IMR-90 (cell line): ENCODE measurements around the gene TOMM34. TPM values are rescaled to one million over a fixed set of nuclear protein-coding genes. Genes with fewer than 3 reads are reported as not detected.

Experiments
- ATAC-seq: fragments of 200-7000 bp; cut with Tn5 transposase; 2 replicates; pipeline ENCODE4 v1.9.1; 2020; ENCODE audit warnings: low read depth, mild to moderate bottlenecking, moderate library complexity
- BruUV-seq: library from RNA; stranded (reverse); fragments of 400-500 nt; replicated peaks from 2 replicates; lab custom pipeline; 2021; lab: Mats Ljungman, UMichigan
- CTCF ChIA-PET: fragments of 300-600 bp; formaldehyde crosslinking; extraction: SDS; loops from one replicate; lab custom pipeline; 2021; ENCODE audit warnings: antibody characterized with exemption; lab: Yijun Ruan, JAX
- POLR2A ChIA-PET: fragments of 300-600 bp; sonication (Branson Sonifier 250); formaldehyde crosslinking; loops from one replicate; lab custom pipeline; 2022; ENCODE audit warnings: antibody characterized with exemption; ENCODE audit not compliant: unreplicated experiment; lab: Charles Lee
- DNase-seq: peaks from one replicate; pipeline ENCODE4 v3.0.0; 2013
- H2AFZ ChIP-seq: replicated peaks from 2 replicates; pipeline ENCODE3; 2013; ENCODE audit warnings: low read length, mild to moderate bottlenecking; ENCODE audit not compliant: poor library complexity
- H2AK5ac ChIP-seq: 2 replicates; pipeline ENCODE4 v1.6.1; 2013; ENCODE audit warnings: low read depth, low read length, inconsistent platforms
- H2AK9ac ChIP-seq: replicated peaks from 2 replicates; pipeline ENCODE3; 2013; ENCODE audit warnings: mild to moderate bottlenecking, low read depth, low read length, moderate library complexity; ENCODE audit not compliant: poor library complexity
- H2BK120ac ChIP-seq: 2 replicates; pipeline ENCODE4 v1.6.1; 2013; ENCODE audit warnings: low read depth, low read length, inconsistent platforms
- H2BK15ac ChIP-seq: 3 replicates; pipeline ENCODE4 v1.6.1; 2013; ENCODE audit warnings: low read depth, low read length, inconsistent platforms
- H2BK20ac ChIP-seq: 2 replicates; pipeline ENCODE4 v1.6.1; 2013; ENCODE audit warnings: low read depth, mild to moderate bottlenecking, inconsistent platforms, low read length, moderate library complexity
- H2BK5ac ChIP-seq: 2 replicates; pipeline ENCODE4 v1.6.1; 2013; ENCODE audit warnings: mild to moderate bottlenecking, low read depth, low read length, inconsistent platforms; ENCODE audit not compliant: poor library complexity, severe bottlenecking
- H3K14ac ChIP-seq: replicated peaks from 2 replicates; pipeline ENCODE4 v1.6.1; 2013; ENCODE audit warnings: low read depth, low read length, inconsistent platforms
- H3K18ac ChIP-seq: 2 replicates; pipeline ENCODE4 v1.6.1; 2013; ENCODE audit warnings: low read depth, low read length, control low read depth
- H3K23ac ChIP-seq: 2 replicates; pipeline ENCODE4 v1.6.1; 2013; ENCODE audit warnings: low read depth, low read length, inconsistent platforms
- H3K27ac ChIP-seq: 2 replicates; pipeline ENCODE4 v1.5.1; 2013; ENCODE audit warnings: mild to moderate bottlenecking, control low read depth, low read length; ENCODE audit not compliant: insufficient read depth
- H3K27me3 ChIP-seq: 2 replicates; pipeline ENCODE4 v1.6.1; 2013; ENCODE audit warnings: low read length; ENCODE audit not compliant: control insufficient read depth, insufficient read depth
- H3K36me3 ChIP-seq: 2 replicates; pipeline ENCODE4 v1.6.1; 2013; ENCODE audit warnings: low read length, mixed read lengths; ENCODE audit not compliant: control insufficient read depth, insufficient read depth
- H3K4ac ChIP-seq: 2 replicates; pipeline ENCODE4 v1.6.1; 2013; ENCODE audit warnings: low read depth, low read length, inconsistent platforms
- H3K4me1 ChIP-seq: 2 replicates; pipeline ENCODE4 v1.6.1; 2013; ENCODE audit warnings: low read length, mixed read lengths; ENCODE audit not compliant: control insufficient read depth, insufficient read depth
- H3K4me2 ChIP-seq: 2 replicates; pipeline ENCODE4 v1.6.1; 2013; ENCODE audit warnings: low read depth, mild to moderate bottlenecking, control low read depth, low read length, moderate library complexity
- H3K4me3 ChIP-seq: 2 replicates; pipeline ENCODE4 v1.5.1; 2013; ENCODE audit warnings: low read depth, mild to moderate bottlenecking, control low read depth, low read length, moderate library complexity; ENCODE audit not compliant: insufficient read depth
- H3K56ac ChIP-seq: 2 replicates; pipeline ENCODE4 v1.6.1; 2013; ENCODE audit warnings: low read length, inconsistent platforms; ENCODE audit not compliant: insufficient read depth; ENCODE audit errors: extremely low read depth
- H3K79me1 ChIP-seq, 2 experiments: 2 replicates each; pipeline ENCODE4 v1.6.1; 2013; ENCODE audit warnings: low read length in 2 of 2, inconsistent platforms in 1 of 2, low read depth in 1 of 2
- H3K9ac ChIP-seq: 2 replicates; pipeline ENCODE4 v1.6.1; 2013; ENCODE audit warnings: low read depth, low read length, control low read depth
- H3K9me1 ChIP-seq: 2 replicates; pipeline ENCODE4 v1.6.1; 2013; ENCODE audit warnings: low read length, inconsistent platforms; ENCODE audit not compliant: insufficient read depth
- H3K9me3 ChIP-seq: 2 replicates; pipeline ENCODE4 v1.6.1; 2013; ENCODE audit warnings: low read length; ENCODE audit not compliant: control insufficient read depth, insufficient read depth
- H4K20me1 ChIP-seq: 2 replicates; pipeline ENCODE4 v1.6.1; 2013; ENCODE audit warnings: low read length, inconsistent platforms; ENCODE audit not compliant: insufficient read depth
- H4K5ac ChIP-seq: 2 replicates; pipeline ENCODE4 v1.6.1; 2013; ENCODE audit warnings: mild to moderate bottlenecking, low read depth, low read length, control low read depth
- H4K8ac ChIP-seq, 2 experiments: 2 replicates each; pipeline ENCODE4 v1.6.1; 2013; ENCODE audit warnings: low read depth in 2 of 2, low read length in 2 of 2, control low read depth in 1 of 2, inconsistent platforms in 1 of 2
- H4K91ac ChIP-seq: 2 replicates; pipeline ENCODE4 v1.6.1; 2013; ENCODE audit warnings: low read depth, low read length, inconsistent platforms; ENCODE audit not compliant: insufficient read depth
- CEBPB ChIP-seq: IDR thresholded peaks from 2 replicates; pipeline ENCODE4 v1.6.1; 2012; ENCODE audit warnings: low read depth, low read length, improper control_type of control experiment
- CHD1 ChIP-seq: IDR thresholded peaks from 2 replicates; pipeline ENCODE4 v1.6.1; 2012; ENCODE audit warnings: low read depth, low read length, improper control_type of control experiment
- ELK1 ChIP-seq: fragments of 150-350 bp; IDR thresholded peaks from 2 replicates; pipeline ENCODE4 v1.6.1; 2016; ENCODE audit warnings: low read depth, mild to moderate bottlenecking, low read length, moderate library complexity, borderline replicate concordance
- MXI1 ChIP-seq: IDR thresholded peaks from 2 replicates; pipeline ENCODE4 v1.6.1; 2012; ENCODE audit warnings: low read depth, mild to moderate bottlenecking, low read length, moderate library complexity, borderline replicate concordance
- RFX5 ChIP-seq: IDR thresholded peaks from 2 replicates; pipeline ENCODE4 v1.8.0; 2012; ENCODE audit warnings: low read depth, mild to moderate bottlenecking, low read length, moderate library complexity
- WGBS, 2 experiments: methylation state at CpG; one replicate each; pipeline versions ENCODE4 v1.1.5 to v1.1.7; 2013; ENCODE audit warnings: missing lambda C conversion rate in 2 of 2; ENCODE audit not compliant: insufficient read length in 1 of 2; ENCODE audit errors: extremely low coverage in 2 of 2; 5-methylcytosine and 5-hydroxymethylcytosine counted together
- dilution Hi-C: fragments of 300-500 bp; cut with HindIII; formaldehyde crosslinking; loops from one replicate; pipeline ENCODE4 v1.14.3; 2018; ENCODE audit warnings: low sequenced_read_pairs; ENCODE audit not compliant: unreplicated experiment
- in situ Hi-C: fragments of 300-500 bp; cut with MboI; formaldehyde crosslinking; loops from 3 replicates; pipeline ENCODE4 v1.14.3; 2019; ENCODE audit warnings: low sequenced_read_pairs, inconsistent platforms, mixed read lengths
- intact Hi-C: fragments of 100-400 bp; cut with micrococcal nuclease; formaldehyde crosslinking; loops from 2 replicates; pipeline ENCODE4 v1.10.0; 2022
- polyA plus RNA-seq, 3 experiments: library from polyadenylated mRNA; depleted of rRNA; stranded (reverse); fragments of >200 nt; gene quantifications; 2 replicates each; pipeline ENCODE4 v1.2.3, GENCODE V29; 2012; ENCODE audit warnings: low replicate concordance in 1 of 3
- total RNA-seq: library from RNA; depleted of rRNA; stranded (reverse); fragments of >200 nt; gene quantifications from 2 replicates; pipeline ENCODE4 v1.2.3, GENCODE V29; 2012

The TOMM34 gene
- total and polyA plus RNA-seq, 2 of the 4 experiments (the other 2 are of a cell fraction) = 97.5 to 101 TPM

GRCh38 chr20:44904377-44904776 lies 55.8 kb downstream of the TOMM34 start:
- CTCF ChIA-PET = no interaction called here

More at GRCh38 chr20:44904377-44904776, 55.8 kb downstream of the TOMM34 start:
- no peak overlapping the region for H2BK5ac ChIP-seq
- no peak for DNase-seq
- no peak overlapping the region for H3K4me2 ChIP-seq
- H3K27me3 ChIP-seq = no peaks in the 10 kb centered on the region
- H3K9ac ChIP-seq = no peak overlapping the region
- H3K9me1 ChIP-seq = peaks cover 7% of the 10 kb centered on the region
- in situ Hi-C loops = no loop called here
- ATAC-seq = no peak
- no peak overlapping the region for H3K23ac ChIP-seq
- H3K14ac ChIP-seq = no peak overlapping the region
- H3K4ac ChIP-seq = no peak overlapping the region
- H2AK9ac ChIP-seq = no peak overlapping the region
- H2AFZ ChIP-seq = no peak overlapping the region
- no peaks in the 10 kb centered on the region for H3K9me3 ChIP-seq
- POLR2A ChIA-PET = no interaction called here
- intact Hi-C loops = no loop called here
- H4K20me1 ChIP-seq = peaks cover 48% of the 10 kb centered on the region
- H2BK120ac ChIP-seq = no peak overlapping the region
- no peak overlapping the region for H2BK15ac ChIP-seq
- no peak overlapping the region for H2BK20ac ChIP-seq
- no peak overlapping the region for H4K8ac ChIP-seq
- WGBS, 2 experiments = 80% methylated on average over 1 of the region's 5 CpGs; no CpG with 5 or more reads in 1 of the 2 experiments
- H3K27ac ChIP-seq = no peak overlapping the region
- no peak for TF ChIP-seq MXI1
- TF ChIP-seq ELK1 = no peak
- TF ChIP-seq CEBPB = no peak
- no peak for TF ChIP-seq RFX5
- TF ChIP-seq CHD1 = no peak
- H3K18ac ChIP-seq = no peak overlapping the region
- no peak overlapping the region for H4K91ac ChIP-seq
- H3K4me3 ChIP-seq = no peak overlapping the region
- no peak overlapping the region for H4K5ac ChIP-seq
- peaks cover 6% of the 10 kb centered on the region; the same call in 1 of the 2 replicates for H3K4me1 ChIP-seq
- H3K36me3 ChIP-seq = peaks cover 33% of the 10 kb centered on the region
- H3K79me1 ChIP-seq = peaks cover 26 to 53% of the 10 kb centered on the region in 2 experiments; a peak in 3 of 4 replicates
- no peak overlapping the region for H2AK5ac ChIP-seq
- BruUV-seq = no TSS peak
- dilution Hi-C loops = no loop called here
- H3K56ac ChIP-seq = no peak overlapping the region
